GM18858 (cell line): Measurements from ENCODE around the gene CNOT6.
"Not testable (repeated sequence)": the region's sequence is repeated elsewhere in the genome, so short reads cannot be mapped to it uniquely, and the experiment has no call there.

ENCODE experiments used
- ATAC-seq: cut with Tn5 transposase; IDR thresholded peaks from one replicate; pipeline ENCODE4 v1.9.1; 2021; ENCODE audit not compliant: unreplicated experiment

The CNOT6 gene

GRCh38 chr5:180515974-180516373 is 21.8 kb downstream of the CNOT6 start:
- ATAC-seq = not testable (repeated sequence)

GRCh38 chr5:180516440-180516839 is 22.3 kb downstream of the CNOT6 start:
- ATAC-seq = no peak

- ATAC-seq = no peak
Measured at GRCh38 chr5:180519098-180519497, 24.9 kb downstream of the CNOT6 start.

GRCh38 chr5:180521101-180521500 is 26.9 kb downstream of the CNOT6 start:
- ATAC-seq = no peak

GRCh38 chr5:180521591-180521990 is 27.4 kb downstream of the CNOT6 start:
- no peak for ATAC-seq

- ATAC-seq = no peak
Measured at GRCh38 chr5:180522330-180522729, 28.2 kb downstream of the CNOT6 start.

GRCh38 chr5:180523629-180524466 is 29.7 kb downstream of the CNOT6 start:
- ATAC-seq = no peak

GRCh38 chr5:180525399-180525798 is 31.2 kb downstream of the CNOT6 start:
- ATAC-seq = no peak

- ATAC-seq = no peak
Measured at GRCh38 chr5:180526269-180526668, 32.1 kb downstream of the CNOT6 start.

GRCh38 chr5:180527659-180528058 is 33.5 kb downstream of the CNOT6 start:
- no peak for ATAC-seq

GRCh38 chr5:180531036-180531585 is 36.9 kb downstream of the CNOT6 start:
- ATAC-seq = not testable (repeated sequence)

GRCh38 chr5:180532268-180532667 is 38.1 kb downstream of the CNOT6 start:
- no peak for ATAC-seq

GRCh38 chr5:180533845-180534244 is 39.7 kb downstream of the CNOT6 start:
- ATAC-seq = no peak

- no peak for ATAC-seq
Measured at GRCh38 chr5:180535573-180535972, 41.4 kb downstream of the CNOT6 start.

- ATAC-seq = peak; percentile 91
Measured at GRCh38 chr5:180540050-180540694, 46.0 kb downstream of the CNOT6 start.

GRCh38 chr5:180541710-180542109 is 47.5 kb downstream of the CNOT6 start:
- ATAC-seq = no peak

GRCh38 chr5:180545248-180545647 is 51.1 kb downstream of the CNOT6 start:
- no peak for ATAC-seq

- no peak for ATAC-seq
Measured at GRCh38 chr5:180548563-180548962, 54.4 kb downstream of the CNOT6 start.

GRCh38 chr5:180553530-180553929 is 59.4 kb downstream of the CNOT6 start:
- ATAC-seq = no peak

- no peak for ATAC-seq
Measured at GRCh38 chr5:180555168-180555921, 61.2 kb downstream of the CNOT6 start.

- ATAC-seq = no peak
Measured at GRCh38 chr5:180557217-180557809, 63.1 kb downstream of the CNOT6 start.
